Esophagus (tissue), 2 donors: ENCODE data around the gene LTV1. TPM values are rescaled to one million over a fixed set of nuclear protein-coding genes. Genes with fewer than 3 reads are reported as not detected.
"Not testable (repeated sequence)": the region's sequence is repeated elsewhere in the genome, so short reads cannot be mapped to it uniquely, and the experiment has no call there.

Source experiments
- H3K27ac ChIP-seq, 2 donors: one replicate each; pipeline ENCODE4 v1.5.1; 2013; ENCODE audit warnings: low read depth in 2 of 2, mild to moderate bottlenecking in 2 of 2, inconsistent platforms in 1 of 2, low read length in 1 of 2, moderate library complexity in 1 of 2
- H3K27me3 ChIP-seq, 2 donors: one replicate each; pipeline ENCODE4 v1.6.1; 2013; ENCODE audit warnings: low read length in 2 of 2, control low read depth in 1 of 2, mild to moderate bottlenecking in 1 of 2; ENCODE audit not compliant: insufficient read depth in 2 of 2, control insufficient read depth in 1 of 2
- H3K36me3 ChIP-seq, 2 donors: one replicate each; pipeline ENCODE4 v1.6.1; 2013; ENCODE audit warnings: low read length in 1 of 2; ENCODE audit not compliant: control insufficient read depth in 2 of 2, insufficient read depth in 2 of 2
- H3K4me1 ChIP-seq, 2 donors: one replicate each; pipeline ENCODE4 v1.6.1; 2013; ENCODE audit warnings: low read length in 1 of 2; ENCODE audit not compliant: control insufficient read depth in 2 of 2, insufficient read depth in 2 of 2
- H3K4me3 ChIP-seq, 2 donors: one replicate each; pipeline ENCODE4 v1.5.1; 2013; ENCODE audit warnings: low read length in 2 of 2, mild to moderate bottlenecking in 2 of 2, low read depth in 1 of 2, moderate library complexity in 1 of 2
- H3K9me3 ChIP-seq, 2 donors: one replicate each; pipeline ENCODE4 v1.6.1; 2013; ENCODE audit warnings: mild to moderate bottlenecking in 2 of 2, low read depth in 1 of 2, low read length in 1 of 2, moderate library complexity in 1 of 2; ENCODE audit not compliant: control insufficient read depth in 2 of 2, insufficient read depth in 1 of 2
- whole genome bisulfite sequencing, 2 donors: extraction: QIAGEN DNeasy Blood & Tissue Kit; methylation state at CpG; one replicate each; pipeline ENCODE4 v1.1.7; 2013; 5-methylcytosine and 5-hydroxymethylcytosine counted together
- polyA plus RNA-seq, 2 donors: library from polyadenylated mRNA; stranded (reverse); fragments of 200-250 nt; gene quantifications; one replicate each; pipeline ENCODE4 v1.2.3, GENCODE V29; 2013
- donor health status: healthy with polysubstance abuse.
- donor health status: Bipolar disorder and iron deficiency.

Gene LTV1
- polyA plus RNA-seq, 2 donors, result 15.8 to 24.5 TPM

- Histone ChIP-seq H3K27ac (no peak overlapping the region), H3K4me3 (no peak overlapping the region), H3K36me3 (peaks cover 8 to 10% of the 10 kb centered on the region in 2 donors), H3K4me1 (no peaks in the 10 kb centered on the region), H3K9me3 (no peaks in the 10 kb centered on the region), H3K27me3 (no peaks in the 10 kb centered on the region)
- 97% methylated on average over 3 of the region's 3 CpGs for WGBS, 2 donors
Observed at GRCh38 chr6:143859891-143860660, 16.9 kb downstream of the LTV1 start.

- Histone ChIP-seq H3K27ac (no peak overlapping the region), H3K36me3 (peaks cover 3% of the 10 kb centered on the region in 2 donors), H3K4me1 (no peaks in the 10 kb centered on the region), H3K4me3 (no peak overlapping the region), H3K9me3 (no peaks in the 10 kb centered on the region), H3K27me3 (no peaks in the 10 kb centered on the region)
- 78 to 81% methylated on average over 2 of the region's 2 CpGs for WGBS, 2 donors
Observed at GRCh38 chr6:143863771-143864170, 20.6 kb downstream of the LTV1 start.

- H3K27ac ChIP-seq, result no peak within 1 kb of the TSS
- no peak within 1 kb of the TSS for H3K4me3 ChIP-seq
- H3K9me3 ChIP-seq, result no peaks in the 10 kb centered on the region
- H3K36me3 ChIP-seq, result peaks cover 3% of the 10 kb centered on the region in 2 donors
- H3K27me3 ChIP-seq, result no peaks in the 10 kb centered on the region
- 85 to 86% methylated on average over 1 of the region's 1 CpG for WGBS, 2 donors
- no peaks in the 10 kb centered on the region for H3K4me1 ChIP-seq
Observed at GRCh38 chr6:143864234-143864633, 21.1 kb downstream of the LTV1 start, which contains the start of gene ZC2HC1B. Gene ZC2HC1B, plus strand, starts transcription at chr6:143864474. Its CDS starts 66 bp downstream, at chr6:143864540.

GRCh38 chr6:143867236-143867635 is 24.1 kb downstream of the LTV1 start:
- Histone ChIP-seq H3K27ac (no peak overlapping the region), H3K27me3 (no peaks in the 10 kb centered on the region), H3K9me3 (no peaks in the 10 kb centered on the region), H3K36me3 (peaks cover 3% of the 10 kb centered on the region in 2 donors), H3K4me3 (no peak overlapping the region), H3K4me1 (no peaks in the 10 kb centered on the region)

- H3K4me1 ChIP-seq, H3K36me3 ChIP-seq, H3K27me3 ChIP-seq, H3K4me3 ChIP-seq, H3K9me3 ChIP-seq, H3K27ac ChIP-seq: not testable (repeated sequence)
- WGBS, 2 donors, result 81 to 86% methylated on average over 3 of the region's 3 CpGs
Observed at GRCh38 chr6:143868808-143869207, 25.7 kb downstream of the LTV1 start.

- WGBS, 2 donors, result 89 to 96% methylated on average over 1 of the region's 1 CpG
Observed at GRCh38 chr6:143871202-143871730, 28.1 kb downstream of the LTV1 start.

GRCh38 chr6:143872201-143872600 is 29.1 kb downstream of the LTV1 start:
- Histone ChIP-seq H3K9me3 (no peaks in the 10 kb centered on the region), H3K27me3 (no peaks in the 10 kb centered on the region), H3K36me3 (no peaks in the 10 kb centered on the region), H3K27ac (no peak overlapping the region), H3K4me3 (no peak overlapping the region), H3K4me1 (no peaks in the 10 kb centered on the region)
- WGBS, 2 donors, result 78 to 84% methylated on average over 2 of the region's 2 CpGs

More at GRCh38 chr6:143871202-143871730, 28.1 kb downstream of the LTV1 start:
- H3K27me3 ChIP-seq, H3K9me3 ChIP-seq, H3K4me3 ChIP-seq, H3K4me1 ChIP-seq, H3K36me3 ChIP-seq, H3K27ac ChIP-seq: not testable (repeated sequence)

GRCh38 chr6:143873600-143873999 is 30.5 kb downstream of the LTV1 start:
- not testable (repeated sequence) for H3K27ac ChIP-seq, H3K9me3 ChIP-seq, H3K27me3 ChIP-seq, H3K36me3 ChIP-seq, H3K4me3 ChIP-seq, H3K4me1 ChIP-seq
- WGBS, 2 donors, result 93 to 95% methylated on average over 4 of the region's 4 CpGs

- H3K27me3 ChIP-seq, H3K4me1 ChIP-seq, H3K27ac ChIP-seq, H3K36me3 ChIP-seq, H3K4me3 ChIP-seq, H3K9me3 ChIP-seq: not testable (repeated sequence)
Observed at GRCh38 chr6:143874503-143874902, 31.4 kb downstream of the LTV1 start.
